WERI-Rb-1 (cell line): ENCODE results near the gene KCNJ16.

Experiments used
- DNase-seq: peaks from one replicate; pipeline ENCODE4 v3.0.0-alpha.2; 2020
- H3K27ac ChIP-seq: fragments of 250-450 bp; sonication (Bioruptor Pico); 2 replicates; pipeline ENCODE4 v1.5.1; 2020; ENCODE audit warnings: mild to moderate bottlenecking, moderate library complexity
- H3K27me3 ChIP-seq: fragments of 250-450 bp; sonication (Bioruptor Pico); 2 replicates; pipeline ENCODE4 v1.5.1; 2021; ENCODE audit warnings: mild to moderate bottlenecking, low read depth, moderate library complexity; ENCODE audit not compliant: insufficient read depth, severe bottlenecking
- H3K36me3 ChIP-seq: fragments of 250-450 bp; sonication (Bioruptor Pico); 2 replicates; pipeline ENCODE4 v1.5.1; 2020; ENCODE audit warnings: mild to moderate bottlenecking, moderate library complexity
- H3K4me3 ChIP-seq: 2 replicates; pipeline ENCODE4 v1.5.1; 2011; ENCODE audit warnings: low read depth, mild to moderate bottlenecking, control low read depth, low read length
- H3K9me3 ChIP-seq: fragments of 250-450 bp; sonication (Bioruptor Pico); 2 replicates; pipeline ENCODE4 v1.5.1; 2021; ENCODE audit warnings: mild to moderate bottlenecking, moderate library complexity; ENCODE audit not compliant: severe bottlenecking
- CTCF ChIP-seq: IDR thresholded peaks from 2 replicates; pipeline ENCODE4 v1.5.1; 2011; ENCODE audit warnings: low read depth, mild to moderate bottlenecking, control low read depth, inconsistent platforms, low read length

KCNJ16 gene

DNA sequence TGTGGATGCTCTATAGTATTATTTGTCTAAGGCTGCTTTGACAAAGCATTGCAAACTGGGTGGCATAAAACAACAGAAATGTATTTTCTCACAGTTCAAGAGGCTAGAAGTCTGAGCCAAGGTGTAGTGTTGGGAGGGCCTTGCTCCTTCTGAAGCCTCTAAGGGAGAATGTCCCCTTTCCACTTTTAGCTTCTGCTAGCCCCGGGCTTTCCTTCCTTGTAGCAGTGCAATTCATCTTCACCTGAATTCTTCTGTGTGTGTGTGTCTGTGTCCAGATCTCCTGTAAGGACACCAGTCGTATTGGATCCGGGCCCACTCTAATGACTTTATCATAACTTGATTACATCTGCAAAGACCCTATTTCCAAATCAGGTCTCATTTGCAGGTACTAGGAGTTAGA lies 18.1 kb downstream of the KCNJ16 start:
- no peaks in the 10 kb centered on the region for H3K9me3 ChIP-seq
- no peak overlapping the region for H3K4me3 ChIP-seq
- TF ChIP-seq CTCF, result no peak
- H3K36me3 ChIP-seq, result no peaks in the 10 kb centered on the region
- no peak overlapping the region for H3K27ac ChIP-seq
- H3K27me3 ChIP-seq, result no peaks in the 10 kb centered on the region
- no peak for DNase-seq

DNA sequence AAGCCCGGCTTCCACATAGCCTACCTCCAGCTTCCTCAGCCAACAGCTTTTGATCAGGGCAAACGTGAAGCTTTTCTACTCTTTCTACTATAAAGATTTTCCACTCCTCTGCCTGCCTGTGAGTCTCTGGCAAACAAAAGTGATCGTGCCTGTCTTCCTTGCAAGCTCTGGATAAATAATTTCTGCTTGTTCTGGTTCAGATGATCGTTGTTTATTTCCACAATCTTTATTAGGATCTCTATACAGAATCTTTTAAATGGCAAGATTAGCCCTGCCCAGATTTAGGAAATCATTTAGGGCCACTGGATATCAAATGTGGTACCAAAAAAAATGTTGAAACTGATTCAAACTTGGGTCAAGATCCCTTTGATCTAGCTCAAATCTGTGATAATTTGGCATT lies 20.4 kb downstream of the KCNJ16 start:
- H3K27ac ChIP-seq, result no peak overlapping the region
- no peaks in the 10 kb centered on the region for H3K36me3 ChIP-seq
- DNase-seq, result no peak
- H3K27me3 ChIP-seq, result no peaks in the 10 kb centered on the region
- no peak for TF ChIP-seq CTCF
- no peak overlapping the region for H3K4me3 ChIP-seq
- H3K9me3 ChIP-seq, result no peaks in the 10 kb centered on the region

GRCh38 chr17:70096861-70097260 lies 21.8 kb downstream of the KCNJ16 start:
- Histone ChIP-seq H3K4me3 (no peak overlapping the region), H3K36me3 (no peaks in the 10 kb centered on the region), H3K27ac (no peak overlapping the region), H3K9me3 (no peaks in the 10 kb centered on the region), H3K27me3 (no peaks in the 10 kb centered on the region)
- DNase-seq, result no peak
- no peak for TF ChIP-seq CTCF

GRCh38 chr17:70098030-70098429 lies 23.0 kb downstream of the KCNJ16 start:
- H3K27me3 ChIP-seq, result no peaks in the 10 kb centered on the region
- no peak overlapping the region for H3K27ac ChIP-seq
- no peak for DNase-seq
- no peaks in the 10 kb centered on the region for H3K36me3 ChIP-seq
- no peak overlapping the region for H3K4me3 ChIP-seq
- no peak for TF ChIP-seq CTCF
- no peaks in the 10 kb centered on the region for H3K9me3 ChIP-seq

- no peak overlapping the region for H3K27ac ChIP-seq
- no peak for TF ChIP-seq CTCF
- H3K36me3 ChIP-seq, result no peaks in the 10 kb centered on the region
- no peaks in the 10 kb centered on the region for H3K27me3 ChIP-seq
- no peak overlapping the region for H3K4me3 ChIP-seq
- H3K9me3 ChIP-seq, result no peaks in the 10 kb centered on the region
- no peak for DNase-seq
Observed at GRCh38 chr17:70099294-70099693, 24.3 kb downstream of the KCNJ16 start.

- no peak for TF ChIP-seq CTCF
- no peak overlapping the region for H3K4me3 ChIP-seq
- no peak overlapping the region for H3K27ac ChIP-seq
- H3K36me3 ChIP-seq, result no peaks in the 10 kb centered on the region
- DNase-seq, result no peak
- peaks cover 2% of the 10 kb centered on the region for H3K9me3 ChIP-seq
- H3K27me3 ChIP-seq, result no peaks in the 10 kb centered on the region
Observed at GRCh38 chr17:70099884-70100283, 24.9 kb downstream of the KCNJ16 start.
